ENCODE measurements around the gene CNFN. TPM values are rescaled to one million over a fixed set of nuclear protein-coding genes. Genes with fewer than 3 reads are reported as not detected.
A peak's percentile ranks its signal among the peaks of the same experiment; 100 is the strongest.

Gene CNFN
- total RNA-seq, 2 experiments from 2014 or later: 0.95 TPM; not detected in 1

- CTCF ChIA-PET (ENCODE audit: unreplicated experiment): no interaction called here
- BruUV-seq (replicated peaks): no TSS peak
- POLR2A ChIA-PET: no interaction called here
- Histone ChIP-seq H3K4me1 (ENCODE audit: insufficient read depth, low read length, poor library complexity, severe bottlenecking) (peaks cover 61% of the 10 kb centered on the region), H3K27ac (ENCODE audit: low read depth, low read length, poor library complexity, severe bottlenecking) (no peak overlapping the region), H3K4me3 (ENCODE audit: low read depth, low read length, poor library complexity, severe bottlenecking) (peak overlapping the region; percentile 74), H3K36me3 (ENCODE audit: insufficient read depth, low read length) (peaks cover 16% of the 10 kb centered on the region), H2AFZ (ENCODE audit: low read length) (peak overlapping the region; percentile 64; the same call in 1 of the 2 replicates), H3K9me3 (ENCODE audit: low read length) (no peaks in the 10 kb centered on the region), H3K79me2 (ENCODE audit: insufficient read depth, low read depth, low read length) (peaks cover 22% of the 10 kb centered on the region), H3K4me2 (ENCODE audit: low read length) (peak overlapping the region; percentile 98), H3K9me2 (ENCODE audit: insufficient read depth, low read length) (no peaks in the 10 kb centered on the region), H4K20me1 (ENCODE audit: insufficient read depth, low read length) (0 out of 2 replicates have a peak, but pooled peaks cover 4% of the 10 kb centered on the region)
- intact Hi-C loops (cut with micrococcal nuclease; ENCODE audit: unreplicated experiment): no loop called here
- DNase-seq (ENCODE audit: low spot score): no peak
- TF ChIP-seq CTCF (conservative IDR thresholded peaks at IDR 0.05; ENCODE audit: low read length) (no peak), EZH2phosphoT487 (IDR thresholded peaks at IDR 0.05; ENCODE audit: borderline replicate concordance, low read depth, low read length) (no peak)
Measured at GRCh38 chr19:42424345-42424707, 34.2 kb upstream of the CNFN start.

GRCh38 chr19:42423462-42424344 lies 33.6 kb upstream of the CNFN start:
- TF ChIP-seq EZH2phosphoT487 (IDR thresholded peaks at IDR 0.05; ENCODE audit: borderline replicate concordance, low read depth, low read length) (no peak), CTCF (conservative IDR thresholded peaks at IDR 0.05; ENCODE audit: low read length) (no peak)
- Histone ChIP-seq H3K4me2 (ENCODE audit: low read length) (peak overlapping the region; percentile 98), H3K36me3 (ENCODE audit: insufficient read depth, low read length) (peaks cover 17% of the 10 kb centered on the region), H3K79me2 (ENCODE audit: insufficient read depth, low read depth, low read length) (peaks cover 25% of the 10 kb centered on the region), H3K4me1 (ENCODE audit: insufficient read depth, low read length, poor library complexity, severe bottlenecking) (peaks cover 62% of the 10 kb centered on the region), H3K9me3 (ENCODE audit: low read length) (no peaks in the 10 kb centered on the region), H3K27ac (ENCODE audit: low read depth, low read length, poor library complexity, severe bottlenecking) (peak overlapping the region; percentile 81), H2AFZ (ENCODE audit: low read length) (peak overlapping the region; percentile 64; the same call in 1 of the 2 replicates), H3K9me2 (ENCODE audit: insufficient read depth, low read length) (no peaks in the 10 kb centered on the region), H3K4me3 (ENCODE audit: low read depth, low read length, poor library complexity, severe bottlenecking) (peak overlapping the region; percentile 74), H4K20me1 (ENCODE audit: insufficient read depth, low read length) (0 out of 2 replicates have a peak, but pooled peaks cover 4% of the 10 kb centered on the region)
- intact Hi-C loops (cut with micrococcal nuclease; ENCODE audit: unreplicated experiment): no loop called here
- BruUV-seq (replicated peaks): no TSS peak
- ChIA-PET CTCF (ENCODE audit: unreplicated experiment) (no interaction called here), POLR2A (no interaction called here)
- peak; percentile 97 for DNase-seq (ENCODE audit: low spot score)
